GM19238 (cell line): Measurements from ENCODE around the gene MSRB1.
A peak's percentile ranks its signal among the peaks of the same experiment; 100 is the strongest.

Experiments used
- DNase-seq: peaks from one replicate; pipeline ENCODE4 v3.0.0; 2011; ENCODE audit warnings: low spot score; ENCODE audit not compliant: insufficient read length

The MSRB1 gene

DNA sequence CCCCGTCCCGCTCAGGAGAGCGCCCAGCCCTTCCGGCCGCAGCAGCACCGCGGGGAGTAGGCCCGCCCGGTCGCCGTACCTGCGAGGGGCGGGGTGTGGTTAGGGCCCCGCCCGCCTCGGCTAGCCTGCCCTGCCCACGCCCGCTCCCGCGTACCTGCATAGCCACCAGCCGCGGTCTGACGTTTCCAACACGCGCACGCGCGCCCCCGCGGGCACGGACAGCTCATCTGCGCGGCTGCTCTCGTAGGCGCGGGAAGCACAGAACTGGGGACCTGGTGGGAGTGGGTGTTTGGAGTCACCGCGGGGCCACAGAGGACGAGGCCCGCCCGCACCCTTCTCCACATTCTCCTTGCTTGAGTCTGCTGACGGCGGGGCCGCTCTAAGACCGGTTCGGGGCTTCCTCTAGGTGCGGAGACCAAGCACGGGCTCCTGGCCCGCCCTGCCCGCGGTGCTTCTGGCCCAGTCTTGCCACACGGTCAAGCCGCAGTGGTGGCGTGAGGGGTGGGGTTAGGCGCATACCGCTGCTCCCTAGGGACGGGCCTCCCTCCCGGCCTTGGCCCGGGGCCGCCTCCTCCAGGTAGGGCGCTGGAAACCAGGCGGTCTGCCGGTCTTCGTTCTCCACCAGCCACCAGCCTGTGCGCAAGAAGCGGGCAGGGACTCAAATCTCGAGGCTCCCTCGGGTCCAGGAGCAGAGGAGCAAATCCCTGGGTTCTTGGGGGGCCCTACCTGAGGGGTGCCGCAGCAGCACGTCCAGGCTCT lies 36.5 kb upstream of the MSRB1 start:
- DNase-seq, result no peak

DNA sequence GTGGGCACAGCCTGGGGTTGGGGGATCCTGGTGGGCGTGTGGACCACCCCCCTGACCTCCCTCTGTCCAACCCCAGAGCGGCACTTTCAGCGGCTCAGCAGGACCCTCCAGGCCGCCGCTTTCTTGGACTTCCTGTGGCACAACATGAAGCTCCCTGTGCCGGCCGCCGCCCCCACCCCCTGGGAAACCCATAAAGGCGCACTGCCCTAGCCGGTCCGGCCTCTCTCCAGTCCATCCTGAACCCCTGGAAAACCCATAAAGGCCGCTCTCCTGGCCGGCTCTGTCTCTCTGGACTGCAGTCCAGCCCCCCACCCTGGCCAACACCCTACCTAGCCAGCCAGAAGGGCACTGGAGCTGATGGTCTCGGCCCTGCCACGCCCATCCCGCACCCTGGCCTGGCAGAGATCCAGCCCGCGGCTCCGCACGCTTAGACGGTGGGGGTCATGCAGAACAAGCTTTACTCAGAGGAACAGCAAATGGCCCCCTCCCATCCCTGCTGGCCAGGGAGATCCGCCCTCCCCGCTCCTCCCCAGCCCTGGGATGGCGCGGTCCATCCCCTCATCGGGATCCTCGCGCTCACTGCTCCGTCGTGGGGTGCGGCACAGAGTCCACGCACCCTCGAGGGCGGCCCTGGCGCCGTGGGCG lies 35.6 kb upstream of the MSRB1 start:
- no peak for DNase-seq

DNA sequence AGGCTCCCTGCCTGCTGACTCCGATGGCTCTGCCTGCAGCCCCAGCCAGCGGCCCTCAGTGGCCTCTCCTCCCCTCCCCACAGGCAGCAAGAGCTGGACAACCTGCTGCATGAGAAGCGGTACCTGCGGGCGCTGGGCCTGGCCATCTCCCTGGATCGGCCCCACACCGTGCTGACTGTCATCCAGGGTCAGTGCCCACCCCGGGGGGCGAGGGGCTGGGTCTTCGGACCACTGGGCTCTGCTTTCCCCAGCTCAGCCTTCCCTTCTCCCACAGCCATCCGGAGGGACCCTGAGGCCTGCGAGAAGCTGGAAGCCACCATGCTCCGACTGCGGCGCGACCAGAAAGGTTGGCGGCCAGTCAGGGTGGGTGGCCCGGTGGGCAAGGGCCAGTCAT lies 34.9 kb upstream of the MSRB1 start:
- DNase-seq, result no peak

DNA sequence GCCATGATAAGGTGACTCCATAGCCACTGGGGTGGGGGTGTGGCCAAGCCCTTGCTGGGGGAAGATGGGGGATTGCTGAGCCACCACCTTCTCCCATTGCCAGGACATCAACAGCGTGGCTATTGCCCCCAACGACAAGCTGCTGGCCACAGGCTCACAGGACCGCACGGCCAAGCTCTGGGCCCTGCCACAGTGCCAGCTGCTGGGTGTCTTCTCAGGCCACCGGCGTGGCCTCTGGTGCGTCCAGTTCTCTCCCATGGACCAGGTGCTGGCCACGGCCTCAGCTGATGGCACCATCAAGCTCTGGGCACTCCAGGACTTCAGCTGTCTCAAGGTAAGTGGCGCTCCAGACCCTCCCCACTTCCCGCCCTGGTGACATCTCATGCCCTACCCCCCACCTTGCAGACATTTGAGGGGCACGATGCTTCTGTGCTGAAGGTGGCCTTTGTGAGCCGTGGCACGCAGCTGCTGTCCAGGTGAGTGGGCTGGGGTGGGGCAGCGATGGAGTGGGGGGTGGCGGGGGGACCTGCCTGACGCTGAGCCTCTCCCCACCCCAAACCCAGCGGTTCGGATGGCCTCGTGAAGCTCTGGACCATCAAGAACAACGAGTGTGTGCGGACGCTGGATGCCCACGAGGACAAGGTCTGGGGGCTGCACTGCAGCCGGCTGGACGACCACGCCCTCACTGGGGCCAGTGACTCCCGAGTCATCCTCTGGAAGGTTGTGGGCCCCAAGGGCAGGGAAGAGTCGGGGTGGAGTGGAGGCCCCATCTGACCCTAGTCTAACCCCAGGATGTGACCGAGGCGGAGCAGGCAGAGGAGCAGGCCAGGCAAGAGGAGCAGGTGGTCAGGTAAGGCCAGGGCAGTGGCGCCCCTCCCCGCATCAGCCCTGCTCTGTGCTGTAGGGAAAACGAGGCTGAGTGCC lies 34.2 kb upstream of the MSRB1 start:
- no peak for DNase-seq

DNA sequence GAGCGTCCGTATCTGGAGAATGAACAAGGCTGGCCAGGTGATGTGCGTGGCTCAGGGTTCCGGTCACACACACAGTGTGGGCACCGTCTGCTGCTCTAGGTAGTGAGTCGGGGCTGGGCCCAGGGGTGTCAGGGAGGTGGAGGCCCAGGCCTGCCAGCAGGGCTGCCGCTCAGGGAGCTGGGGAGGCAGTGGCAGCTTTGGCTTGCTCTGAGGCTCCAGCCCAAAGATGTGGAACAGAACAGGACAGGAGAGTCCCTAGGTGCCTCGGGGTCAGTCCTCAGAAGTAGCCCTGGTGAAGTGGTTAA lies 33.2 kb upstream of the MSRB1 start:
- DNase-seq, result no peak

DNA sequence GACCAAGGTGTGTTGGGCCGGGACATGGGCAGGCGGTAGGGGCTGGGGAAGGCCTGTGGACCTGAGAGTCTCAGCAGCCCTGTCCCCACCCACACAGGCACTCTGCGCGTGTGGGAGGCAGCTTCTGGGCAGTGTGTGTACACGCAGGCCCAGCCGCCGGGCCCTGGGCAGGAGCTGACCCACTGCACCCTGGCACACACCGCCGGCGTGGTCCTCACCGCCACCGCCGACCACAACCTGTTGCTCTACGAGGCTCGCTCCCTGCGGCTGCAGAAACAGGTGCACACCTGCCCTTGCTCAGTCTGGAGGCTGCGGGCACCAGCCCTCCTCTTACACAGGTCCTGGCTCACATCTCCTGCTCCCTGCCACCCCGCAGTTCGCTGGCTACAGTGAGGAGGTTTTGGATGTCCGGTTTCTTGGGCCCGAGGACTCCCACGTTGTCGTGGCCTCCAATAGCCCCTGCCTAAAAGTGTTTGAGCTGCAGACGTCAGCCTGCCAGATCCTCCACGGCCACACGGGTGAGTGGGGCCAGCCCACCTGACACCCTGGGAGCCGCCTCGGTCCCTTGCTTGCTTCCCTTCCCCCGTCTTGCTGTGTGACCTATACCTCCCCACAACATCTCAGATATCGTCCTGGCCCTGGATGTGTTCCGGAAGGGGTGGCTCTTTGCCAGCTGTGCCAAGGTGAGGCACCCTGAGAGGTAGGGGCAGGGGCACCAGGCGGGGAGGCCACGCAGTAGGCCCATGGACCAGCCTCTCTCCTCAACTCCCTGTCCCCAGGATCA lies 32.6 kb upstream of the MSRB1 start:
- DNase-seq, result no peak

DNA sequence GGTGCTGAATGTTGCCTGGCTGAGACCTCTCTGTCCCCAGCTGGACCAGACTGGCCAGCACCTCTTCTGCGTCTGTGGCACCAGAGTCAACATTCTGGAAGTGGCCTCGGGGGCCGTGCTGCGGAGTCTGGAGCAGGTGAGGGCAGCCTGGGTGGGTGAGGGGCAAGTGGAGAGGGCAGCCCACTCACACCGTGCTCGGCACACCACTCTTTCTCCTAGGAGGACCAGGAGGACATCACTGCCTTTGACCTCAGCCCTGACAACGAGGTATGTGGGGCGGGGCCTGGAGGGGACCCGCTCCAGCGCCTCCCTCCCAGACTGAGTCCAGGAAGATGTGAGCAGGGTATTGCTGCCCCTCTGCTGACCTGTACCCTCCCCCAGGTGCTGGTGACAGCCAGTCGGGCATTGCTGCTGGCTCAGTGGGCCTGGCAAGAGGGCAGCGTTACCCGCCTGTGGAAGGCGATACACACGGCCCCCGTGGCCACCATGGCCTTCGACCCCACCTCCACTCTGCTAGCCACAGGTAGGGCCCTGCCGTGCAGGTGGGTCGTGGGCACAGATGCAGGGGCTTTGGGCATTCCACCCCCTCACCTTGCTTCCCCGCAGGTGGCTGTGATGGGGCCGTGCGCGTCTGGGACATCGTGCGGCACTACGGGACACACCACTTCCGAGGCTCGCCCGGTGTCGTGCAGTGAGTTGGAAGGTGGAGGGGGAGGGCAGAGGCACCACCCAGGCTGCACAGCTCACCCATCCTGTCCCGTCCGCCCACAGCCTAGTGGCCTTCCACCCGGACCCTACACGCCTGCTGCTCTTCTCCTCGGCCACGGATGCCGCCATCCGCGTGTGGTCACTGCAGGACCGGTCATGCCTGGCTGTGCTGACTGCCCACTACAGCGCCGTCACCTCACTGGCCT lies 31.4 kb upstream of the MSRB1 start:
- no peak for DNase-seq

DNA sequence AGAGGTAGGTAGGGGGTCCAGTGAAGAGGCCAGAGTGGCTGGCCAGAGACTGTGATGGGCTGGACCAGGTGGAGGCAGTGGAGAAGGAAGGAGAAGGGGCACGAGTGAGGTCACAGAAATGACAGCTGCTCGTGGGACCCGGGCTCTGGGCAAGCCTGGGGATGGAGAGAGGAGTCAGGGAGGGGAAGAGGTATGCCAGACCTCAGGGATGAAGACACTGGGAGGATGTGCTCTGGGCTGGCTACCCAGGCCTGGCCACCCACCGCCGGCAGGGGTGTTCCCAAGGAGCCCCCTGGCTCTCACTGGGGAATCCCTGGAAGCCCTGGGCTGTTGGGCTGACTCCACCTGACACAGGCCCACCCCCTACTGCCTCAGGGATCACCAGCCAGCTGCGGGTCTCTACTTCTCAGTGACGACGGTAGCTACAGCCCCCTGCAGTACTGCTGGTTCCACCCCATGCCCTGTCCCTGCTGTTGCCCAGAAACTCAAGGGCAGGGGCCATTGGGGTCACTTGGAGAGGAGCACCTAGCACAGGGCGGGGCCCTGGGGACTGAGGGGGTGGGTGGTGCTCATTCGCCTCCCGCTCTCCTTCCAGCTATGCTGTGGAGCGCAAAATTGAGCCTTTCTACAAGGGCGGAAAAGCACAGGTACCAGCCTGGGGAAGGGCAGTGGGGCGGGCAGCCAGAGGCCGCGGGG lies 30.6 kb upstream of the MSRB1 start:
- no peak for DNase-seq

DNA sequence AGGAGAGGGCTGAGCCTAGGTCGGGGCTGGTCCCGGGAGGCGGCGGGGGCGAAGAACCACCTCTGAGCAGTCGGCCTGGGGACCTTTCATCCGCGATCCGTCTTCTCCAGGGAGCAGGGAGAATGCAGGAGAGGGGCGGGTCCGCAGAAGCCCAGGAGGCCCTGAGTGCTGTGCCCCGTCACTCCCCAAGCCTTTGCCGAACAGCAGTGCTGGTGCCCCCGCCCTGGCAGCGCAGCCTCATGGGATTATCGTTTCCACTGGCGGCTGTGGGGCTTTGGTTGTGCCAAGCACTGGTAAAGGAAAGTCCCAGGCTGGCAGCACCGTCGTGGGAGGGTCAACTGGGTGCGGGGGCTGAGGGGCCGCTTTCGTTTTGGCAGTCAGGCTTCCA lies 29.5 kb upstream of the MSRB1 start:
- DNase-seq, result no peak

DNA sequence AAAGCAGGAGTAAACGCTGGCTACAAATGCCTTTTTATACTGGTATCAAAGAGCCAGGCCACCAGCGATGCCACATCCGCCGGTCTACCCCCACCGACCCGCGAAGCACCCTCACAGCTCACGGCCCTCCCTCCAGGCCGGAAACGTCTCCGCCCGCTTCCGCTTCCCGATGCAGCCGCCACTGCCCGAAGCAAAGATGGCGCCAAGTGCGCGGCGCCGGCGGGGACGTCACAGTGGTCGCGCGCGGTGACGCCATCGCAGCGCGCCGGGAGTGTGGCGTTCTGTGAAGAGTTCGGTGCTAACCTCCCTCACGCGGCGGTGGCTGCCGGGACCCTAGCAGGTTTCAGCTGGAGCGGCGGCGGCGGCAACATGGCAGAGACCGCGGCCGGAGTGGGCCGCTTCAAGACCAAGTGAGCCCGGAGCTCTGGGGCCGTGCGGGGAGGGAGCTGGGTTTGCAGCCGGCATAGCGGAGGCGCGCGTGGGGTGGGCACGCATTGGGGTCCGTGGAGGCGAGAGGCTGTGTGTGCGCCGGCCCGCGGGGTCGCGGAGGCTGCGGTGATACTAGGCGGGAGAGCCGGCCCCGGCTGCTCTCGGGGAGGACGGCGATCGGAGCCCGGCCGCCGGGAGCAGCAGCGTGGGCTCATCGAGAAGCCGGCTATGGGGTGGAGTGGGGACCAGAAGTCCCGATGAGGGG lies 28.9 kb upstream of the MSRB1 start, which contains the start of gene TBL3:
Gene TBL3 (plus strand): TSS at position 258 of the 694 bp plus-strand sequence. CDS start 112 bp downstream, at position 370.
- peak; percentile 100 for DNase-seq

DNA sequence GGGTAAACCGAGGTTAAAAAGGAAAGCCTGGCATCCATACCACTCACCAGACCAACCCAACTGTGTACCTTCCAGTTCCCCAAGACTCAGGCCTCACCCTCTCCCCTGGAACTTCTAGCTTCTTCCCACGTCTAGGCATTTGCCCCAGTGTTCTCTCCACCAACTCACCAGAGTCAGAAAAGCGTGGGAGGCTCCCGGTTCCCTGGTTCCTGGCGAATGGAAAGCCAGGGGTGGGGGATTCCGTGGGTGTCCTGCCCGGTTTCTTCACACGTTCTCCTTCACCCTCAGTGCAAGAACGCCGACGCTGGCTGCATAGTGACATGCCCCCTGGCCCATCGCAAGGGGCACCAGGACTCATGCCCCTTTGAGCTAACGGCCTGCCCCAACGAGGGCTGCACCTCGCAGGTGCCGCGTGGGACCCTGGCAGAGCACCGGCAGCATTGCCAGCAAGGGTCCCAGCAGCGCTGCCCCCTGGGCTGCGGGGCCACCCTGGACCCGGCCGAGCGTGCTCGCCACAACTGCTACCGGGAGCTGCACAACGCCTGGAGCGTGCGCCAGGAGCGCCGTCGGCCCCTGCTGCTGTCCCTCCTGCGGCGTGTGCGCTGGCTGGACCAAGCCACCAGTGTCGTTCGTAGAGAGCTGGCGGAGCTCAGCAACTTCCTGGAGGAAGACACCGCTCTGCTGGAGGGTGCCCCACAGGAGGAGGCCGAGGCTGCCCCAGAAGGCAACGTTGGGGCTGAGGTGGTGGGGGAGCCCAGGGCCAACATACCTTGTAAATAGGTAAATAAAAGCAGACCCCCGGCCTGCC lies 25.4 kb upstream of the MSRB1 start:
- DNase-seq, result no peak

DNA sequence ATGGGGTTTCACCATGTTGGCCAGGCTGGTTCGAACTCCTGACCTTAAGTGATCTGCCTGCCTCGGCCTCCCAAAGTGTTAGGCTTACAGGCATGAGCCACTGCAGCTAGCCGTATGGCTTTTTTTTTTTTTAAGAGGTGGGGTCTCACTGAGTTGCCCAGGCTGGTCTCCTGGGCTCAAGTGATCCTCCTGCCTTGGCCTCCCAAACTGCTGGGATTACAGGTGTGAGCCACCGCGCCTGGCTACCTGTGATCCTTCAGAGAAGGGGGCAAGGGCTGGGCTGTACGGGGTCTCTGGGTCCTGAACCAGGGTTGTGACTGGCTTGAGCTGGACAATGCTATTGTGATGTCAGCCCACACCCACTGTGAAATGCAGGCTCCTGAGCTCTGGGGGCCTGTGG lies 23.5 kb upstream of the MSRB1 start, which contains the start of gene RNF151:
Gene RNF151 (plus strand): TSS at position 397 of the 400 bp plus-strand sequence. CDS start 26 bp downstream, outside the sequence.
- DNase-seq, result no peak

DNA sequence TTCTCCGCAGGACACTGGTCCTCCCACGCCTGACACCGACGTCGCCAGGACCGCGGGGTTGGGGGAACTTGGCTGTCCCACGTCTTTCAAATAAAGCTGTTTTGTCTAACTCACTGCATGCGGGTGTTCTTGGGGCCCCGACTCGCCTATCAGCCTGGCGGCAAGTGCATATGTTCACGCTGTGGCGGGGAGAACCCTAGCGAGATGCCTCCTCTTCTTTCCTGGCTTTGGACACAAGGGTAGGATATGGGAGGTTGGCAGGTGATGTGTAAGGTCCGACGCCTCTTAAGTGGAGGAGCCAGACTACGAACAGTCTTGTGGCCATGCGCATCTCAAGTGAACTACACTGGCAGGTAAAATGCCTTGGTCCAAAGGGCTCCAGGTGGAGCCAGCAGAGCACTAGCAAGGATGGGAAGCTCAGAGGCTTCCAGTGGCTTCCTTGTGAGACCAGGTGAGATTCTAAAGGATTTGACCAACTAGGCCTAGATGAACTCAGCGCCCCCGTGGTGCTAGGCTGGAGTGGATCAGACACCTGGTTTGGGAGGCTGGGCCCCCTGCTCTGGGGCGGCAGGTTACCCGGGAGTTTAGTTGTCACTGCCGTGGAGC lies 22.5 kb upstream of the MSRB1 start:
- DNase-seq, result no peak

DNA sequence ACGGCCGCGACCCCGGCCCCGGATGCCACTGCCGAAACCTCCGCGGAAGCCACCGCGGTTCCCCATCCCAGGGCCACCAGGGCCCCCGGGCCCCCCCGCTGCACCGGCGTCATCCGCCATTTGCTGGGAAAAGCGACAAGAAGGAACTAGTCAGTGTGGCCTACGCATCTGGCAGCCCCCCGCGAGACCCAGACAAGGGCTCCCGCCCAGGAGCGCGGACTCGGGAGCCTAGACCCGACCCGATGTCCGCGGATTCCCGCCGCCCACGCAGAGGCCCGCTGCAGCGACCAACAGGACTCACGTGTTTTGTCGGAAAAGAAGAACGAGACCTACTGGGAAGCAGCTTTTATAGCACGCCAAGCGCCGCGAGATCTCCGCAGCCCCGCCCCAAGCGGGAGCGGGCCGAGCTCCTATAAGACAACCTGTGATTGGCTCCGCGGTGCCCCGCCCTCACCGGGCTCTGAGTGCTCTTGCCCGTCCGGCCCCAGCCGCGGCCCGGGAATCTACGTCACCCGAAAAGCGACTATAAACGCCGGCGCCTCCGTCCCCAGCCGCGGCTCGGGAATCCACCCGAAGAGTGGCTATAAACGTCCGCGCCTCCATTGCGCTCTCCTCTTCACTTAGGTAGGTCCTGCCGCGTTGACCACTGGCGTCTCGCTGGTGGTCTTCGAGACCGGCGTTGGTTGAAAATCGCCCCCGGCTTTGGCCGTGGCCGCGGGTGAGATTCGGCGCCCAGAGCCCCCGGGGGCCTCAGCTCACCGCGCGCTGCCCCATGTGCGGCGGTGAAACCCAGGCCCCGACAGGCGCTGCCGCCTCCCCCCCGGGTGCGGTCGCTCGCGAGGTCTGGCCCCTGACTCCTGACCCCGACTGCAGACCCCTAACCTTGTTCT lies 21.8 kb upstream of the MSRB1 start, which contains the start of gene RPS2:
Gene RPS2 (minus strand): TSS at position 321 of the 890 bp plus-strand sequence. CDS start 201 bp downstream, at position 120.
- peak; percentile 100 for DNase-seq

DNA sequence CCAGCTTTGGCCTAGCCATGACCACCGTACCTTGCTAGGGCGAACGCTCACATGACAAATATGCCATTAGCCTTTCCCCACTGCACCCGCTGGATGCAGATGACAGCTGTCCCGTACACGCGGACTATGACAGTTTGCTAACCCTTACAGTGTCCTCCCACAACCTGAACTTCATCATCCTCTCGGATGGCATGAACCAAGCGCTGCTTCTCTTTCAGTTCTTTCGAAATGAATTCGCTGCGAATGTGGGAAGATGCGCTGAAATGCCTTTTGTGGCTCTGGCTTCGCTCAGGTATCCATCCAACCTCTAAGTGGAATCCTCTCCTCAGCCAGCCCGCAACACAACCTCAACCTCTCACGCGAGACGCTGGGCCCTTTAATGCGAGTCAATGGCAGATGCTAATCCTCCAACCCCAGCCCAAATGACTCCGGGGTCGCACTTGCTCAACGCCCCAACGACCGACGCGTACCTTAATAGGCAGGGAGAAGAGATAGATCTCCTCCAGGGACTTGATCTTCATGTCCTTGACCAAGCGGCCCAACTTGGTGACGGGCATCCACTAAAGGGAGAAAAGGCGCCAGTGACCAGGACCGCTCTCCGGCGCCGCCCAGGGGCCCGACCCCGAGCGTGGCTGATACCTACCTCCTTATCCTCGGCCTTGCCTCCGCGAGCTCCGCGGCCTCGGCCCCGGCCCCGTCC lies 21.0 kb upstream of the MSRB1 start:
- no peak for DNase-seq
